ENCODE data around the gene KLHL34. TPM values are rescaled to one million over a fixed set of nuclear protein-coding genes. Genes with fewer than 3 reads are reported as not detected.

KLHL34 gene
- polyA plus RNA-seq, 1 of the 3 experiments (the other 2 are of a cell fraction) = not detected

GRCh38 chrX:21632027-21632426 lies 26.1 kb downstream of the KLHL34 start:
- CTCF ChIA-PET = interaction anchor here (1.3 kb wide), 1 partner anchor 9 kb away, joined by 3 read pairs; no protein-coding TSS in a partner anchor
- Histone ChIP-seq H3K9me2 (no peaks in the 10 kb centered on the region), H3K79me2 (ENCODE audit: insufficient read depth) (no peaks in the 10 kb centered on the region), H3K27ac (ENCODE audit: low read depth in 2 of 2, low read length in 1 of 2) (no peak overlapping the region), H3K4me1 (ENCODE audit: control insufficient read depth in 1 of 2, insufficient read depth in 2 of 2, low read depth in 1 of 2, low read length in 1 of 2) (no peaks in the 10 kb centered on the region), H3K4me3 (ENCODE audit: low read depth in 2 of 2, low read length in 1 of 2) (no peak overlapping the region), H2AFZ (ENCODE audit: low read depth) (no peak overlapping the region), H3K9me3 (no peaks in the 10 kb centered on the region), H3F3A (replicated peaks; ENCODE audit: insufficient read depth) (no peaks in the 10 kb centered on the region), H3K36me3 (replicated peaks in 1 of 2; ENCODE audit: control insufficient read depth in 1 of 2, insufficient read depth in 2 of 2, low read length in 1 of 2) (no peaks in the 10 kb centered on the region), H4K20me1 (ENCODE audit: insufficient read depth) (no peaks in the 10 kb centered on the region), H3K9ac (no peak overlapping the region), H3K27me3 (ENCODE audit: insufficient read depth) (no peaks in the 10 kb centered on the region), H3K4me2 (no peak overlapping the region)
- no peak for DNase-seq
- WGBS (ENCODE audit: low lambda C conversion rate) = 26% methylated on average over 2 of the region's 2 CpGs
- POLR2A ChIA-PET = no interaction called here
- TF ChIP-seq SMC3 (IDR thresholded peaks at IDR 0.05; ENCODE audit: low read depth, low read length) (no peak), RFX5 (IDR thresholded peaks at IDR 0.05; ENCODE audit: low read length) (no peak), RCOR1 (IDR thresholded peaks at IDR 0.05; ENCODE audit: low read length) (no peak), EP300 (IDR thresholded peaks at IDR 0.05; ENCODE audit: borderline replicate concordance in 1 of 2, low read depth in 1 of 2, low read length in 1 of 2) (no peak), MXI1 (IDR thresholded peaks at IDR 0.05; ENCODE audit: low read depth, low read length) (no peak), FOXM1 (IDR thresholded peaks at IDR 0.05; ENCODE audit: low read depth) (no peak), SIN3A (IDR thresholded peaks at IDR 0.05; ENCODE audit: borderline replicate concordance, low read depth, low read length) (no peak), CHD2 (IDR thresholded peaks at IDR 0.05; ENCODE audit: low read length, partially characterized antibody) (no peak), NRF1 (IDR thresholded peaks at IDR 0.05; ENCODE audit: low read depth, low read length) (no peak), PBX3 (IDR thresholded peaks at IDR 0.05) (no peak), REST (IDR thresholded peaks at IDR 0.05; ENCODE audit: low read depth, low read length) (no peak), MEF2A (IDR thresholded peaks at IDR 0.05; ENCODE audit: borderline replicate concordance, low read depth) (no peak), ZBTB33 (IDR thresholded peaks at IDR 0.05; ENCODE audit: borderline replicate concordance, low read depth) (no peak), TAF1 (IDR thresholded peaks at IDR 0.05; ENCODE audit: borderline replicate concordance, low read depth, low read length) (no peak), POLR2AphosphoS5 (IDR thresholded peaks at IDR 0.05; ENCODE audit: low read depth, low read length) (no peak)

Data from SK-N-SH (cell line).